OCI-LY1 (cell line): ENCODE data around the gene CCR8.

Experiments used
- CTCF ChIP-seq: fragments of 200-600 bp; sonication (generic), shearing (Covaris generic); IDR thresholded peaks from 2 replicates; pipeline ENCODE4 v1.5.1; 2017; ENCODE audit warnings: mild to moderate bottlenecking, antibody characterized with exemption, low read length, moderate library complexity, mixed read lengths
- EZH2 ChIP-seq: fragments of 200-600 bp; sonication (generic), shearing (Covaris generic); IDR thresholded peaks from 2 replicates; pipeline ENCODE4 v1.8.0; 2017; ENCODE audit warnings: borderline replicate concordance, mixed run types, mild to moderate bottlenecking, antibody characterized with exemption, low read length, moderate library complexity, mixed read lengths

GRCh38 chr3:39379778-39380155 is 50.3 kb downstream of the CCR8 start:
- TF ChIP-seq CTCF (no peak), EZH2 (no peak)
